ENCODE results near the gene PRPH. TPM values are rescaled to one million over a fixed set of nuclear protein-coding genes. Genes with fewer than 3 reads are reported as not detected.

Gene PRPH
- total and polyA plus RNA-seq, 9 of the 15 experiments (the other 6 are each of a cell fraction or from before 2014, with no cell fraction given): 0.27 to 1.9 (median 1.3) TPM; not detected in 1

GRCh38 chr12:49322367-49322707 is 27.4 kb downstream of the PRPH start (continued):
- TF ChIP-seq TFE3 (CRISPR knock-in tag; IDR thresholded peaks at IDR 0.05): no peak
- no peak for TF ChIP-seq RERE (CRISPR knock-in tag; IDR thresholded peaks at IDR 0.05; ENCODE audit: borderline replicate concordance)
- TF ChIP-seq DPF2 (IDR thresholded peaks at IDR 0.05): no peak
- no peak for TF ChIP-seq MTA3 (IDR thresholded peaks at IDR 0.05; ENCODE audit: borderline replicate concordance)
- no peak for TF ChIP-seq PKNOX1 (IDR thresholded peaks at IDR 0.05)
- no peak for TF ChIP-seq BHLHE40 (IDR thresholded peaks at IDR 0.05; ENCODE audit: low read length)
- TF ChIP-seq ZNF79 (CRISPR knock-in tag; IDR thresholded peaks at IDR 0.05; ENCODE audit: low read depth): no peak
- peak; percentile 79; the same call in 1 of the 2 replicates for TF ChIP-seq NR1H2 (CRISPR knock-in tag; IDR thresholded peaks at IDR 0.05)
- TF ChIP-seq NFIC (IDR thresholded peaks at IDR 0.05): 0 out of 2 replicates have a peak, but pooled peaks have one; percentile 9
- no peak for TF ChIP-seq PML (IDR thresholded peaks at IDR 0.05; ENCODE audit: low read length)
- TF ChIP-seq EWSR1 (IDR thresholded peaks at IDR 0.05; ENCODE audit: borderline replicate concordance, low read depth, partially characterized antibody): no peak
- TF ChIP-seq ZNF398 (CRISPR knock-in tag; IDR thresholded peaks at IDR 0.05): no peak
- TF ChIP-seq SIN3B (IDR thresholded peaks at IDR 0.05; ENCODE audit: low read depth): no peak
- TF ChIP-seq ZNF507 (tag; conservative IDR thresholded peaks at IDR 0.05): no peak
- no peak for TF ChIP-seq HNRNPL (IDR thresholded peaks at IDR 0.05; ENCODE audit: low read depth, low read length)
- no peak for TF ChIP-seq ZEB2 (IDR thresholded peaks at IDR 0.05)
- TF ChIP-seq SRSF7 (optimal IDR thresholded peaks at IDR 0.05; ENCODE audit: low read depth, low read length): no peak
- 0 out of 2 replicates have a peak, but pooled peaks have one; percentile 25 for TF ChIP-seq POLR2A (conservative IDR thresholded peaks at IDR 0.05)

Measured in K562 (cell line).